Small intestine (tissue), 7 donors: ENCODE results near the gene HECTD2. TPM values are rescaled to one million over a fixed set of nuclear protein-coding genes. Genes with fewer than 3 reads are reported as not detected.
A peak's percentile ranks its signal among the peaks of the same experiment; 100 is the strongest.
"Not testable (repeated sequence)": the region's sequence is repeated elsewhere in the genome, so short reads cannot be mapped to it uniquely, and the experiment has no call there.

ENCODE experiments used
- DNase-seq, 2 donors: peaks; one replicate each; pipeline versions ENCODE4 v3.0.0 to v3.0.0-alpha.2; 2013
- FAIRE-seq: peaks from 2 replicates; lab custom pipeline; 2012; peaks lifted over from hg19 to GRCh38; lab: Jason Lieb, UNC
- H3K27ac ChIP-seq, 3 donors: one replicate each; pipeline ENCODE4 v1.5.1; 2013; ENCODE audit warnings: low read length in 2 of 3, mild to moderate bottlenecking in 2 of 3, control low read depth in 1 of 3, inconsistent platforms in 1 of 3, low read depth in 1 of 3, moderate library complexity in 1 of 3
- H3K27me3 ChIP-seq, 3 donors: one replicate each; pipeline ENCODE4 v1.6.1; 2013; ENCODE audit warnings: low read length in 3 of 3, inconsistent platforms in 1 of 3; ENCODE audit not compliant: control insufficient read depth in 3 of 3, insufficient read depth in 3 of 3
- H3K36me3 ChIP-seq, 3 donors: one replicate each; pipeline ENCODE4 v1.6.1; 2013; ENCODE audit warnings: low read length in 3 of 3, inconsistent platforms in 1 of 3, low read depth in 1 of 3, mild to moderate bottlenecking in 1 of 3, moderate library complexity in 1 of 3; ENCODE audit not compliant: control insufficient read depth in 3 of 3, insufficient read depth in 2 of 3
- H3K4me1 ChIP-seq, 3 donors: one replicate each; pipeline ENCODE4 v1.6.1; 2013; ENCODE audit warnings: low read length in 2 of 3, inconsistent platforms in 1 of 3, low read depth in 1 of 3, mild to moderate bottlenecking in 1 of 3, moderate library complexity in 1 of 3; ENCODE audit not compliant: control insufficient read depth in 3 of 3, insufficient read depth in 2 of 3
- H3K4me3 ChIP-seq, 3 donors: one replicate each; pipeline ENCODE4 v1.5.1; 2013; ENCODE audit warnings: low read length in 3 of 3, control low read depth in 1 of 3, inconsistent platforms in 1 of 3, low read depth in 1 of 3, mild to moderate bottlenecking in 1 of 3, moderate library complexity in 1 of 3
- H3K9me3 ChIP-seq, 2 donors: one replicate each; pipeline ENCODE4 v1.6.1; 2013; ENCODE audit warnings: low read depth in 1 of 2, low read length in 1 of 2; ENCODE audit not compliant: control insufficient read depth in 2 of 2, insufficient read depth in 1 of 2
- WGBS, 3 donors: extraction: QIAGEN DNeasy Blood & Tissue Kit; methylation state at CpG; one replicate each; pipeline ENCODE4 v1.1.7; 2013; 5-methylcytosine and 5-hydroxymethylcytosine counted together
- polyA plus RNA-seq, 4 donors: library from polyadenylated mRNA; stranded (reverse) in 3 of 4; unstranded in 1 of 4; fragments of 200-250 nt in 3 of 4; fragments of 120-200 nt in 1 of 4; gene quantifications; one replicate each; pipeline versions ENCODE4 v1.2.1 to v1.2.3, GENCODE V29; 2013
- donor health status: healthy with polysubstance abuse.
- donor health status: control.
- donor health status: control.
- donor health status: Bipolar disorder and iron deficiency.
- donor health status: healthy.

Gene HECTD2
- polyA plus RNA-seq, 4 donors: 0.89 to 10.7 (median 2.3) TPM

DNA sequence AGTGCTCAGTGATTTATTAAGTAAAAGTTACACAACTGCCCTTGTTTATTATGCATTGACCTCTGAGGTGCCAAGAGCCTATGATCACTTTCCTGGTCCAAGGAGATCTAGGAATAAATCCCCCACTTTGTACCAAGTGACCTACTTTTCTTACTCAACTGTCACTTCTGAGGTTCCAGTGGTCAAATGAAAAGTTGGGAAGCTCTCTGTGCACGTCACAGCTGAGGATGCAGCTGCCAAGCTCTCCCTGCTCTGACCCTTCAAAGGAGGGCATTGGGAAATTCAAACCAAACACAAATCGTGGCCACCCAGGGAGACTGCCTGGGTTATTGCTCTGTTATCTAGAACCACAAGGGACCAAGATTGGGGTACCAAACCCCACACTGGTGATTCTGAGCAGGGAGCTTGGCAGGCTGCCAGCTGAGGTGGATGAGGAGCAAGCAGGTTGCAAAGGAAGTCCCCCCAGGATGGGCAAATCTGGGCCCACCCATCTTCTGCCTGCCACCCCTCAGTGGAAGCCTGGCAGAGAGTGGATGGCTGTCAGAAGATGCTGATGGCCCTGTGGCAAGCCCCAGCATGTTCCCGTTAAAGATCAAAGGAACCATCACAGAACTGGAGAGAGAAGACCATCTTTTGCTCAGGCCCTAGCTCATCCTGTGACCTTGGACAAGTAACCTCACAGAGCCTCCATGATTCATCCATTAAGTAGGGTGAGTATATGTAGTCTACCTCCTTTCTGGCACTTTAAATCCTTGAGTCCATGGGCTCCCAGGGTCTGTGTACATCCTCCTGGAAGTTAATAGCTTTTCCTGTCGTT lies 116.0 kb downstream of the HECTD2 start:
- Histone ChIP-seq H3K36me3 (no peaks in the 10 kb centered on the region), H3K9me3 (no peaks in the 10 kb centered on the region), H3K27ac (no peak overlapping the region), H3K4me3 (no peak overlapping the region), H3K27me3 (peaks cover 0 to 3% (median 0%) of the 10 kb centered on the region in 3 donors), H3K4me1 (no peaks in the 10 kb centered on the region)
- WGBS, 3 donors: 58 to 67% (median 64%) methylated on average over 4 of the region's 4 CpGs
- DNase-seq (no peak), FAIRE-seq (no peak)

DNA sequence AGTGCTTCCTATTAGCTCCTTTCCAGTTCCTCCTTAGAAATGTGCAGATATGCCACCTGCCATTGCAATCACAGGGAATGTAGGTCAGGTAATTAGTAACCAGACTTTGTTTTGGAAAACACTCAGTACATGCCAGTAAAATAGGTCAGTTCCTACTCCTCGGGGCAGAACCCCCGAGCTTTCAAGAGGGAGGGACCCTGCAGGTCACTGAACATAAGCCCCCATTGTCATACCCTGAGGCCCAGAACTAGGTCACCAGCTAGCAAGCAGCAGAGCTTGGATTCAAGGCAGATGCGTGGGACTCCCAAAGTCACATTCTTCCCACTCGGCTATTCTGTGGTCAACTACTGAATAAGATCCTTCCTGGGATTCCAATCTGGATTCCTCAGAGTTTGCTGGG lies 117.9 kb downstream of the HECTD2 start:
- H3K4me1 ChIP-seq: no peaks in the 10 kb centered on the region
- no peak overlapping the region for H3K27ac ChIP-seq
- DNase-seq: peak in 1 of 2 donors; percentile 17
- peaks cover 0 to 3% (median 0%) of the 10 kb centered on the region in 3 donors for H3K27me3 ChIP-seq
- no peaks in the 10 kb centered on the region for H3K9me3 ChIP-seq
- WGBS, 3 donors: 41 to 70% (median 44%) methylated on average over 4 of the region's 4 CpGs
- H3K4me3 ChIP-seq: no peak overlapping the region
- H3K36me3 ChIP-seq: no peaks in the 10 kb centered on the region
- no peak for FAIRE-seq

DNA sequence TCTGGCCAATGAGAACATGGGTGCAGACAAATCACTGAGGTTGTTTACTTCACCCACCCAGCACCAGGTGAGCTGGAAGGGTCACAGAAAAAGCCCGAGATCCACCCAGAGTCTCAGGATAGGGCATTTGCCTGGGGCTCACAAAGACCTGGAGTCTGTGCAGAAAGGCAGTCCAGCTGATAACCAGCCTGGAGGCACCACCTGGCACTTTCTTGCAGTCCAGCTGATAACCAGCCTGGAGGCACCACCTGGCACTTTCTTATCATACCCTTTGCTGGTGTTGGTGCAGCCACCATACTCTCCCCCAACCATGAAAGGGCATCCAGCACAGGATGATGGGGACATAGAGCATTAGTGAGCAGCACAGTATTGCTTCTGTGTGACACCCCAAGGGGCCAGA lies 118.6 kb downstream of the HECTD2 start:
- no peak overlapping the region for H3K27ac ChIP-seq
- H3K27me3 ChIP-seq: peaks cover 0 to 3% (median 0%) of the 10 kb centered on the region in 3 donors
- DNase-seq: peak in 1 of 2 donors; percentile 18
- no peak overlapping the region for H3K4me3 ChIP-seq
- no peak for FAIRE-seq
- H3K9me3 ChIP-seq: no peaks in the 10 kb centered on the region
- no peaks in the 10 kb centered on the region for H3K36me3 ChIP-seq
- WGBS, 3 donors: 14 to 58% (median 47%) methylated on average over 1 of the region's 1 CpG
- H3K4me1 ChIP-seq: no peaks in the 10 kb centered on the region

DNA sequence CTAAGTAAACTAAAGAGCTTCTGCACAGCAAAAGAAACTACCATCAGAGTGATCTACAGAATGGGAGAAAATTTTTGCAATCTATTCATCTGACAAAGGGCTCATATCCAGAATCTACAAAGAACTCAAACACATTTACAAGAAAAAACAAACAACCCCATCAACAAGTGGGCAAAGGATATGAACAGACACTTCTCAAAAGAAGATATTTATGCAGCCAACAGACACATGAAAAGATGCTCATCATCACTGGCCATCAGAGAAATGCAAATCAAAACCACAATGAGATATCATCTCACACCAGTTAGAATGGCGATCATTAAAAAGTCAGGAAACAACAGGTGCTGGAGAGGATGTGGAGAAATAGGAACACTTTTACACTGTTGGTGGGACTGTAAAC lies 124.6 kb downstream of the HECTD2 start:
- not testable (repeated sequence) for FAIRE-seq, DNase-seq, H3K4me3 ChIP-seq, H3K4me1 ChIP-seq, H3K36me3 ChIP-seq, H3K27ac ChIP-seq, H3K27me3 ChIP-seq, H3K9me3 ChIP-seq
- WGBS, 3 donors: no CpG with 5 or more reads among the region's 1 CpG

DNA sequence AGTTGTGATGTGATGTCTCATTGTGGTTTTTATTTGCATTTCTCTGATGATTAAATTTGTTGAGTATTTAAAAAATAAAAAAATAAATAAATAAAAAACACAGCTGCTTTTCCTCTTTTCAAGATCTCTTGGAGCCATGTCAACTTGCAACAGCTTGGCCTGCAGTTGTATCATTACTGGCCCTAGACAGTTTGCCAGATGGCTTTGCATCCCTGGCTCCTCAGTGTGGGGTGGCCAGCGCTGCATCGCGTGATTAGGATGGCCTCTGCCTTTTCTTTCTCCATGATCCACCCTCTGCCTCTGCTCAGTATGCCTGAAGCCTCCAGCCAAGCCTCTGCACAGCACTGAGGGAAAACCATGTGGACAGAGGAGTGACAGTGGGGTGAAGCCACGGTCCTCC lies 126.0 kb downstream of the HECTD2 start:
- peaks cover 0 to 10% of the 10 kb centered on the region in 2 donors for H3K9me3 ChIP-seq
- 71 to 88% (median 85%) methylated on average over 4 of the region's 4 CpGs for WGBS, 3 donors
- FAIRE-seq (no peak), DNase-seq (no peak)
- H3K4me1 ChIP-seq: no peaks in the 10 kb centered on the region
- H3K27me3 ChIP-seq: peaks cover 0 to 2% (median 0%) of the 10 kb centered on the region in 3 donors
- no peaks in the 10 kb centered on the region for H3K36me3 ChIP-seq
- H3K4me3 ChIP-seq: no peak overlapping the region
- H3K27ac ChIP-seq: no peak overlapping the region

DNA sequence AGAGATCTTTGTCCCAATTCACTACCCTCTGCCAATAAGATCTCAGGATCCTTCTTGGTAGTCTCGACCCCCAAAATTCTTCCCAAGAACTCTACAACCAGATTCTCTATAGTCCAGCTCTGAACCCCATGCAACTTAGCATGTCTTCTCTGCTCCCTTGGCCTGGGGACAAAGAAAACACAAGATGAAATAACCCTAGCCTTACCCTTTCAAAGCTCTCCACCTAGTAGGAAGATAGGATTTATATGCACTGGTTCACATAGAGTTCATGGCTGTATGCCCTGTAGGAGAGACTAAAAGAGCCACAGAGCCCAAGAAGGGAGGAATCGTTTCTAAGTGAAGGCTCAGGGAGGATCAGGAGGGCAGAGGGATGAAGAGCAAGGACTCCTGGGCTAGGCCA lies 126.6 kb downstream of the HECTD2 start:
- FAIRE-seq: no peak
- Histone ChIP-seq H3K27ac (no peak overlapping the region), H3K36me3 (no peaks in the 10 kb centered on the region), H3K9me3 (peaks cover 0 to 10% of the 10 kb centered on the region in 2 donors), H3K27me3 (peaks cover 0 to 2% (median 0%) of the 10 kb centered on the region in 3 donors), H3K4me3 (no peak overlapping the region), H3K4me1 (no peaks in the 10 kb centered on the region)
- DNase-seq: no peak
- WGBS, 3 donors: 65 to 72% (median 67%) methylated on average over 2 of the region's 2 CpGs

DNA sequence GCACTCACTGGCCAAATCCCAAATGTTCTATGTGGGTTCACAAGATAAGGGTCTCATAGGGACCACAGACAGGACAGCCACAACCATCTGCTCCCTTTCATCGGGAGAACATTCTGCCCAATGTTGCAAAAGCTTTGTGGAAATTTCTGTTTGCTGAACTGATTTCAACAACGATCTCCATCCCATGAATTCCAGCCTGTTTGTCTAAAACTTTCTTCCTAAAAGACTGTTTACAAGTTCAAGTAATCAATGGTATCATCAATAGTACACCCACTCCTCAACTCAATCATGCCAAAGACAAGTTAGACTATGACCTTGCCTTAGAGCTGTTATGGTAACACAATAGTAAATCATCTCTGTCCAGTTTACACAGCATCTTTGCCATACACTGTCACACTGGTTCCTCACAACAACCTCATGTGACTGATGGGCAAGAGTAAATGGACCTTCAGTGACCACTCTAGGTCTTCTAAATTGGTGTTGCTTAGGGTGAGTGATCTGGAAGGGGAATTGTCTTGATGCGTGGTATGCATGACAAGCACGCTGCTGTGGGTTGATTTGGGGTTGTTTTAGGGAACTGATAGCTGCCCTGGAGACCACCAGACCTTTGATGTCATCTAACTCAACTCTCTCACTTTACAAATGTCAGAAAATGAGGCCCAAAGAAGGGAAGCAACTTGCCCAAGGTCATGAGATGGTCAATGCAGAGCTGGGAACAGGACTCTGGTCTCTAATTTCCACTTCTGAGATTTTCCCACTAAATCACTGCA lies 127.7 kb downstream of the HECTD2 start:
- no peaks in the 10 kb centered on the region for H3K36me3 ChIP-seq
- H3K27ac ChIP-seq: no peak overlapping the region
- H3K4me1 ChIP-seq: no peaks in the 10 kb centered on the region
- 82 to 96% (median 83%) methylated on average over 4 of the region's 4 CpGs for WGBS, 3 donors
- DNase-seq: no peak
- H3K4me3 ChIP-seq: no peak overlapping the region
- H3K27me3 ChIP-seq: peaks cover 0 to 2% (median 0%) of the 10 kb centered on the region in 3 donors
- FAIRE-seq: no peak
- peaks cover 0 to 10% of the 10 kb centered on the region in 2 donors for H3K9me3 ChIP-seq

DNA sequence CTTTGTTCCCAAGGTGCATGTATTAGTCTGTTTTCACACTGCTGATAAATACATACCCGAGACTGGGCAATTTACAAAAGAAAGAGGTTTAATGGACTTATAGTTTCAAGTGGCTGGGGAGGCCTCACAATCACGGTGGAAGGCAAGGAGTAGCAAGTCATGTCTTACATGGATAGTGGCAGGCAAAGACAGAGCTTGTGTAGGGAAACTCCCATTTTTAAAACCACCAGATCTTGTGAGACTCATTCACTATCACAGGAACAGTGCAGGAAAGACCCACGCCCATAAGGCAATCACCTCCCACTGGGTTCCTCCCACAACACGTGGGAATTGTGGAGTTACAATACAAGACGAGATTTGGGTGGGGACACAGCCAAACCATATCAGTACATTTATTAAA lies 129.8 kb downstream of the HECTD2 start:
- 76 to 86% (median 85%) methylated on average over 5 of the region's 5 CpGs for WGBS, 3 donors
- Histone ChIP-seq H3K4me1 (no peaks in the 10 kb centered on the region), H3K27ac (no peak overlapping the region), H3K4me3 (no peak overlapping the region), H3K27me3 (peaks cover 0 to 2% (median 0%) of the 10 kb centered on the region in 3 donors), H3K36me3 (no peaks in the 10 kb centered on the region), H3K9me3 (peaks cover 0 to 10% of the 10 kb centered on the region in 2 donors)
- FAIRE-seq (no peak), DNase-seq (no peak)
